HCT116 (cell line): Measurements from ENCODE around the gene PA2G4. TPM values are rescaled to one million over a fixed set of nuclear protein-coding genes. Genes with fewer than 3 reads are reported as not detected.

ENCODE experiments used
- ATAC-seq: fragments of 200-7000 bp; cut with Tn5 transposase; 2 replicates; pipeline ENCODE4 v1.9.1; 2020; ENCODE audit warnings: mild to moderate bottlenecking, moderate library complexity
- BruUV-seq: library from RNA; stranded (reverse); fragments of 400-500 nt; replicated peaks from 2 replicates; lab custom pipeline; 2021; lab: Mats Ljungman, UMichigan
- CTCF ChIA-PET: fragments of 300-600 bp; sonication (Branson Sonifier 250); formaldehyde crosslinking; loops from one replicate; lab custom pipeline; 2021; ENCODE audit warnings: antibody characterized with exemption; lab: Charles Lee
- POLR2A ChIA-PET: fragments of 300-600, 350-600 bp; sonication (Branson Sonifier 250); formaldehyde crosslinking; loops from one replicate; lab custom pipeline; 2021; ENCODE audit warnings: antibody characterized with exemption; lab: Charles Lee
- RAD21 ChIA-PET, 2 experiments: fragments of 300-600 bp; sonication (Branson Sonifier 250); formaldehyde crosslinking; loops; one replicate each; lab custom pipeline; 2023; ENCODE audit warnings: low total read pairs in 2 of 2; ENCODE audit not compliant: uncharacterized antibody in 2 of 2, unreplicated experiment in 2 of 2, low non-redundant PET in 1 of 2; lab: Charles Lee
- DNase-seq: peaks from one replicate; pipeline ENCODE4 v3.0.0-alpha.2; 2010; ENCODE audit warnings: low read depth, low spot score
- H2AFZ ChIP-seq: fragments of 200-600 bp; shearing (Covaris generic), sonication (generic); 2 replicates; pipeline ENCODE4 v1.6.1; 2017; ENCODE audit warnings: low read depth, mixed run types, mixed read lengths, antibody characterized with exemption, low read length; ENCODE audit not compliant: poor library complexity, severe bottlenecking
- H3K27ac ChIP-seq: 2 replicates; pipeline ENCODE4 v1.5.1; 2012; ENCODE audit warnings: low read depth, low read length
- H3K27me3 ChIP-seq: fragments of 200-600 bp; sonication (generic); 2 replicates; pipeline ENCODE4 v1.6.1; 2016; ENCODE audit warnings: mixed run types, low read length, mixed read lengths; ENCODE audit not compliant: insufficient read depth
- H3K36me3 ChIP-seq, 2 experiments: fragments of 200-500 bp in 1 of 2; fragments of 200-600 bp in 1 of 2; sonication (Bioruptor generic) in 1 of 2; sonication (generic) in 1 of 2; 2 replicates each; pipeline versions ENCODE4 v1.5.1 to v1.6.1; 2014 to 2016; ENCODE audit warnings: low read length in 2 of 2, inconsistent platforms in 1 of 2, mixed read lengths in 1 of 2, mixed run types in 1 of 2; ENCODE audit not compliant: insufficient read depth in 2 of 2, control insufficient read depth in 1 of 2
- H3K4me1 ChIP-seq, 2 experiments: fragments of 200-600 bp in 1 of 2; sonication (generic) in 1 of 2; 2 replicates each; pipeline versions ENCODE4 v1.5.1 to v1.6.1; 2012 to 2017; ENCODE audit warnings: low read length in 2 of 2, inconsistent platforms in 1 of 2, mild to moderate bottlenecking in 1 of 2, mixed read lengths in 1 of 2, mixed run types in 1 of 2, moderate library complexity in 1 of 2; ENCODE audit not compliant: insufficient read depth in 2 of 2, control insufficient read depth in 1 of 2
- H3K4me2 ChIP-seq: fragments of 200-600 bp; sonication (generic); 2 replicates; pipeline ENCODE4 v1.6.1; 2017; ENCODE audit warnings: mixed run types, low read length, mixed read lengths
- H3K4me3 ChIP-seq, 2 experiments: fragments of 200-600 bp in 1 of 2; sonication (generic) in 1 of 2; replicated peaks in 1 of 2; 2 replicates each; pipeline ENCODE4 v1.5.1; 2011 to 2016; ENCODE audit warnings: low read length in 2 of 2, control low read depth in 1 of 2, low read depth in 1 of 2, mild to moderate bottlenecking in 1 of 2, mixed read lengths in 1 of 2, mixed run types in 1 of 2
- H3K79me2 ChIP-seq: fragments of 200-600 bp; sonication (generic); 2 replicates; pipeline ENCODE4 v1.6.1; 2017; ENCODE audit warnings: mild to moderate bottlenecking, mixed run types, low read length, moderate library complexity, mixed read lengths; ENCODE audit not compliant: insufficient read depth
- H3K9ac ChIP-seq: fragments of 200-600 bp; sonication (generic); 2 replicates; pipeline ENCODE4 v1.6.1; 2016; ENCODE audit warnings: low read length, mixed read lengths
- H3K9me2 ChIP-seq: fragments of 200-600 bp; sonication (generic), shearing (Covaris generic); 2 replicates; pipeline ENCODE4 v1.6.1; 2017; ENCODE audit warnings: mixed run types, mild to moderate bottlenecking, moderate library complexity; ENCODE audit not compliant: insufficient read depth
- H3K9me3 ChIP-seq, 2 experiments: fragments of 200-500 bp in 1 of 2; fragments of 200-600 bp in 1 of 2; sonication (Bioruptor generic) in 1 of 2; sonication (generic) in 1 of 2; 2 replicates each; pipeline ENCODE4 v1.6.1; 2014 to 2017; ENCODE audit warnings: low read length in 2 of 2, mixed read lengths in 2 of 2, inconsistent platforms in 1 of 2, low read depth in 1 of 2, mild to moderate bottlenecking in 1 of 2, mixed run types in 1 of 2, moderate library complexity in 1 of 2; ENCODE audit not compliant: control insufficient read depth in 1 of 2, insufficient read depth in 1 of 2
- H4K20me1 ChIP-seq: fragments of 200-600 bp; sonication (generic), shearing (Covaris generic); 2 replicates; pipeline ENCODE4 v1.6.1; 2017; ENCODE audit warnings: mixed run types, mild to moderate bottlenecking, moderate library complexity; ENCODE audit not compliant: insufficient read depth
- CBX3 ChIP-seq: IDR thresholded peaks from 2 replicates; pipeline ENCODE4 v1.6.1; 2012; ENCODE audit warnings: low read depth
- CEBPB ChIP-seq: IDR thresholded peaks from 2 replicates; pipeline ENCODE4 v1.6.1; 2012; ENCODE audit warnings: low read depth
- ELF1 ChIP-seq: IDR thresholded peaks from 2 replicates; pipeline ENCODE4 v1.6.1; 2012; ENCODE audit warnings: low read depth, borderline replicate concordance
- EZH2 ChIP-seq: fragments of 200-600 bp; sonication (generic); IDR thresholded peaks from 2 replicates; pipeline ENCODE4 v1.6.1; 2017; ENCODE audit warnings: antibody characterized with exemption, mixed run types
- EZH2phosphoT487 ChIP-seq: fragments of 200-600 bp; IDR thresholded peaks from 2 replicates; pipeline ENCODE4 v1.6.1; 2018; ENCODE audit warnings: antibody characterized with exemption, borderline replicate concordance
- FOSL1 ChIP-seq: IDR thresholded peaks from 2 replicates; pipeline ENCODE4 v1.6.1; 2012; ENCODE audit warnings: low read depth
- JUND ChIP-seq: IDR thresholded peaks from 2 replicates; pipeline ENCODE4 v1.6.1; 2012
- MAX ChIP-seq: IDR thresholded peaks from 2 replicates; pipeline ENCODE4 v1.6.1; 2012
- POLR2A ChIP-seq: IDR thresholded peaks from 2 replicates; pipeline ENCODE4 v1.7.0; 2011; ENCODE audit warnings: borderline replicate concordance; ENCODE audit not compliant: insufficient read depth, insufficient read length; ENCODE audit errors: extremely low read depth
- POLR2AphosphoS5 ChIP-seq: IDR thresholded peaks from 2 replicates; pipeline ENCODE4 v1.6.1; 2011; ENCODE audit warnings: mild to moderate bottlenecking, low read depth, low read length, moderate library complexity
- RAD21 ChIP-seq: IDR thresholded peaks from 2 replicates; pipeline ENCODE4 v1.6.1; 2012; ENCODE audit warnings: low read depth, mild to moderate bottlenecking
- SIN3A ChIP-seq: IDR thresholded peaks from 2 replicates; pipeline ENCODE4 v1.6.1; 2012; ENCODE audit warnings: low read depth
- TCF7L2 ChIP-seq: IDR thresholded peaks from 2 replicates; pipeline ENCODE4 v1.7.0; 2011; ENCODE audit warnings: borderline replicate concordance, inconsistent platforms; ENCODE audit not compliant: insufficient read depth, insufficient read length; ENCODE audit errors: extremely low read depth
- ZBTB33 ChIP-seq: IDR thresholded peaks from 2 replicates; pipeline ENCODE4 v1.6.1; 2011; ENCODE audit warnings: mild to moderate bottlenecking, low read length, moderate library complexity; ENCODE audit not compliant: insufficient replicate concordance; ENCODE audit errors: extremely low read depth
- ZFX ChIP-seq: fragments of 450-650 bp; IDR thresholded peaks from 2 replicates; pipeline ENCODE4 v1.6.1; 2017
- intact Hi-C: fragments of 100-400 bp; cut with micrococcal nuclease; formaldehyde crosslinking; loops from 2 replicates; pipeline ENCODE4 v1.10.0; 2022
- total RNA-seq: library from RNA; stranded (reverse); gene quantifications from one replicate; pipeline ENCODE4 v1.2.1, GENCODE V29; 2021; ENCODE audit not compliant: unreplicated experiment
- TF ChIP-seq, protein P1 (sequence below): IDR thresholded peaks from 2 replicates; pipeline ENCODE4 v1.6.1; 2012

PA2G4 gene
- total RNA-seq, 1 experiment from 2014 or later = 302 TPM

GRCh38 chr12:56086608-56087007 is 17.8 kb upstream of the PA2G4 start:
- intact Hi-C loops = no loop called here
- peaks cover 2% of the 10 kb centered on the region; the same call in 1 of the 2 replicates for H3K79me2 ChIP-seq

GRCh38 chr12:56087220-56087619 is 17.1 kb upstream of the PA2G4 start:
- CTCF ChIA-PET = no interaction called here
- no peak overlapping the region for H3K27ac ChIP-seq
- intact Hi-C loops = no loop called here

More at GRCh38 chr12:56086608-56087007, 17.8 kb upstream of the PA2G4 start:
- H3K4me1 ChIP-seq = peaks cover 8 to 16% of the 10 kb centered on the region in 2 experiments; a peak in 3 of 4 replicates
- no peak overlapping the region for H2AFZ ChIP-seq
- ChIA-PET RAD21 (no interaction called here), CTCF (interaction anchor here (1.4 kb wide), 1 partner anchor 89 kb away, joined by 3 read pairs; the partner anchor contains the start of gene SUOX), POLR2A (interaction anchor here (1.3 kb wide), 1 partner anchor 18 kb away, joined by 6 read pairs; the partner anchor contains the start of gene PA2G4)
- H3K4me2 ChIP-seq = no peak overlapping the region
- TF ChIP-seq ELF1 = no peak
- TF ChIP-seq, protein P1, sequence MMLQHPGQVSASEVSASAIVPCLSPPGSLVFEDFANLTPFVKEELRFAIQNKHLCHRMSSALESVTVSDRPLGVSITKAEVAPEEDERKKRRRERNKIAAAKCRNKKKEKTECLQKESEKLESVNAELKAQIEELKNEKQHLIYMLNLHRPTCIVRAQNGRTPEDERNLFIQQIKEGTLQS = no peak
- no peak for TF ChIP-seq RAD21
- H3K9me3 ChIP-seq = no peaks in the 10 kb centered on the region
- no peak overlapping the region for H3K9ac ChIP-seq
- H3K27ac ChIP-seq = no peak overlapping the region
- no peaks in the 10 kb centered on the region for H3K27me3 ChIP-seq
- no peak overlapping the region for H3K4me3 ChIP-seq
- no peaks in the 10 kb centered on the region for H4K20me1 ChIP-seq
- H3K36me3 ChIP-seq = peaks cover 10 to 22% of the 10 kb centered on the region in 2 experiments; a peak in 2 of 4 replicates
- no peak for DNase-seq
- no TSS peak for BruUV-seq
- no peaks in the 10 kb centered on the region for H3K9me2 ChIP-seq
- ATAC-seq = no peak

More at GRCh38 chr12:56087220-56087619, 17.1 kb upstream of the PA2G4 start:
- no peaks in the 10 kb centered on the region for H4K20me1 ChIP-seq
- no TSS peak for BruUV-seq
- no peaks in the 10 kb centered on the region for H3K27me3 ChIP-seq
- no peak overlapping the region for H3K4me3 ChIP-seq
- no peak for DNase-seq
- RAD21 ChIA-PET = no interaction called here
- ATAC-seq = peak; percentile 44; the same call in 1 of the 2 replicates
- H3K79me2 ChIP-seq = no peaks in the 10 kb centered on the region; the same call in 1 of the 2 replicates
- H3K36me3 ChIP-seq = peaks cover 10 to 22% of the 10 kb centered on the region in 2 experiments; a peak in 2 of 4 replicates
- no peak for TF ChIP-seq EZH2phosphoT487
- no peak for TF ChIP-seq CEBPB
- no peak for TF ChIP-seq SIN3A
- TF ChIP-seq FOSL1 = no peak
- TF ChIP-seq JUND = no peak
- no peak for TF ChIP-seq ZFX
- no peak for TF ChIP-seq MAX
- no peak for TF ChIP-seq POLR2AphosphoS5
- no peak for TF ChIP-seq CBX3
- no peak for TF ChIP-seq POLR2A
- no peak for TF ChIP-seq EZH2
- no peak for TF ChIP-seq ZBTB33
- TF ChIP-seq TCF7L2 = no peak
- TF ChIP-seq RAD21 = no peak
- no peak overlapping the region for H2AFZ ChIP-seq
- H3K9me2 ChIP-seq = no peaks in the 10 kb centered on the region
- POLR2A ChIA-PET = no interaction called here
- peaks cover 4 to 11% of the 10 kb centered on the region in 2 experiments; a peak in 2 of 4 replicates for H3K4me1 ChIP-seq
- no peak overlapping the region for H3K4me2 ChIP-seq
- no peak overlapping the region for H3K9ac ChIP-seq
- no peaks in the 10 kb centered on the region for H3K9me3 ChIP-seq
